ENCODE measurements around the gene LHX3. TPM values are rescaled to one million over a fixed set of nuclear protein-coding genes. Genes with fewer than 3 reads are reported as not detected.

Gene LHX3
- total RNA-seq: not detected in 2 replicates

DNA sequence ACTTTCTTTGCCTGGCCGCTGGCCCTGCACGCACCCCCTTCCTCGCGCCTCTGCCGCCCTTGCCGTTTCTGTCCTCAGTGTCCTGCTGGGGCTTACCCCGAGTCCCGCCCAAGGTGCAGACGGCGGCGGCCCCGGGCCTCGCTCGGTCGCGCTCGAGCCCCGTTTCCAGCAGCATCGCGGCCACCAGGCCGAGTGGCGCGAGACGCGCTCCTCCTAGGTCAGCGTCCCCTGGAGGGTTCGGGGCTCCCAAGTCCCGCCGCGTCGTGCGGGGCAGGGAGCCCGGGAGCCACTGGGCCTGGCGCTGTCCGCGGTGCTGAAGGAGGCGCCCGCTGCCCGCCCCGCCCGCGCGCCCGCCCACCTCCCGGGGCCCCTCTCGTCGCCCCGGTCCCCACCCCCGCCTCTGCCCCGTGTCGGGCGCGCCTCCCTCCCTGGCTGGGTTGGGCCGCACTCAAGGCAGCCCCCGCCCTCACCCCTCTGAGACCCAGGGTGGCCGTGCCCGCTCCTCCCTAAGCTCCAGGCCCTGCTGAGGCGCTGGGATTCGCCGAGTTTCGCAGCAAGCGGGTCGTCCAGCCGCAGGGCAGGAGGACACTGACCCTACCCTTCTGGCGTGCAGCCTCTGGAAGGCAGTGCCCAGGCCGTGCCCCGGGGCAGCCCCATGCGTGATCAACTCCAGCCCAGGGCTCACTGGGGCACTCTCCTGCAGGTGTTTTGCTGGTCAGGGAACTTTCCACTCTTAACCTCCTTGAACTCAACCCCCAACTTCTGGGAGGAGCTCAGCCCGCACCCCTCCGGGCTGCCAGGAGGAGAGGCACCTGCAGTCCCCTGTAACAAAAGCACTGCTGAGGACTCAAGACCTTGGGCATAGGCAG is at the start of gene LHX3:
Gene LHX3, minus strand, starts transcription at position 291 of the 869 bp plus-strand sequence. Its CDS starts 116 bp downstream, at position 175.

DNA sequence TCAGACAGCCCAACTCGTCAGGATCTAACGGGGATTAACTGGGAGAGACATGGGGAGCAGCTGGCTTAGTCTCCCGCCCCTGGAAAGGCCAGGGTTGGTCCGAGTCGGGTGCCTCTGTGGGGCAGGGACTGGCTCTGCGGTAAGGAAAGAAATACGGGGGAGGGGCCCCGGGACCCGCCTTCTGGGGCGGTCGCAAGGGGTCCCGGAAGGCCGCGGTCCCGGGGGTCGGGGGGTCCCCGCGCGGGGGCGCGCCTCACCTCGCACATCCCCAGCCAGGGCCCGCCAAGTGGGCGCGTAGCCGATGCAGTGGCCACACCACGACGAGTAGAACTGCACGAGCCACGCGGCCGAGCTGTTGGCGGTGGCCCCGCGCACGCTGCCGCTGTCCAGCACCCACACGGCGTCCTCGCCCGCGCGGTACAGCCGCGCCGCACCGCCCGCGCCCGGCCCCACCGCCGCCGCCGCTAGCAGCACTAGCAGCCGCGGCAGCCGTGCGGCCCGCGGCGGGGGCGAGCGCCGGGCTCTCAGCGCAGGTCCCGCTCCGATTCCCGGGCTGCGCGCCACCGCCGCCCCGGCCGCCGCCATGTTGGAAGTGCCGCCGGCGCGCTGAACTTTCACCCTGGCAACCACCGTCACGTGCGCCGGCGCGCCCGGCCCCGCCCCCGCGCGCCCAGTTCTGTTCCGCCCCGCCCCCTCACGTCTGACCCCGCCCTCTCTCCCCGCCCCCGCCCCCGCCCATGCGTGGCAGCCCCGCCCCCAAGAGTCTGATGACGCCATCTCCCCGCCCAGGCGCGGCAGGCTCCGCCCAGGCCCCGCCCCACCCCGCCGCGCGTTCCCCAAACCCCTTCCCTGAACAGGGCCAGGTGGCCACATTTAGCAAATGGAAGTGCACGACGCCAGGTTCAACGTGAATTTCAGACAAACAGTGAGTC is 40.6 kb upstream of the LHX3 start, which contains the start of gene QSOX2:
Gene QSOX2, minus strand, starts transcription at position 594 of the 932 bp plus-strand sequence. Its CDS starts 9 bp downstream, at position 585.

Other genes with a start within 250 kb of the LHX3 start
- 26.2 and 29.6 TPM in 2 replicates for gene UBAC1, start 243.8 kb downstream of the LHX3 start, total RNA-seq
- 15.1 and 24.2 TPM in 2 replicates for gene NACC2, start 109.8 kb downstream of the LHX3 start, total RNA-seq
- 24.7 and 48.6 TPM in 2 replicates for gene TMEM250, start 86.3 kb downstream of the LHX3 start, total RNA-seq
- gene QSOX2, start 40.7 kb upstream of the LHX3 start, total RNA-seq: 9.1 and 10.3 TPM in 2 replicates
- gene CCDC187, start 99.0 kb upstream of the LHX3 start, total RNA-seq: under 0.01 TPM in 2 replicates
- 27.4 and 37.9 TPM in 2 replicates for gene GPSM1, start 122.4 kb upstream of the LHX3 start, total RNA-seq
- 10.7 and 13.4 TPM in 2 replicates for gene DNLZ, start 158.6 kb upstream of the LHX3 start, total RNA-seq
- 2.2 and 3.0 TPM in 2 replicates for gene CARD9, start 168.5 kb upstream of the LHX3 start, total RNA-seq
- 5.1 and 6.6 TPM in 2 replicates for gene SNAPC4, start 195.0 kb upstream of the LHX3 start, total RNA-seq
- gene ENTR1, start 205.5 kb upstream of the LHX3 start, total RNA-seq: 20.3 and 31.3 TPM in 2 replicates
- 35.4 and 47.1 TPM in 2 replicates for gene PMPCA, start 205.5 kb upstream of the LHX3 start, total RNA-seq
- 4.1 and 4.5 TPM in 2 replicates for gene INPP5E, start 234.7 kb upstream of the LHX3 start, total RNA-seq